Measurements from ENCODE around the gene DOK3. TPM values are rescaled to one million over a fixed set of nuclear protein-coding genes. Genes with fewer than 3 reads are reported as not detected.

Gene DOK3
- total RNA-seq, 4 donors from 2014 or later = 1.5 to 4.0 (median 2.0) TPM

DNA sequence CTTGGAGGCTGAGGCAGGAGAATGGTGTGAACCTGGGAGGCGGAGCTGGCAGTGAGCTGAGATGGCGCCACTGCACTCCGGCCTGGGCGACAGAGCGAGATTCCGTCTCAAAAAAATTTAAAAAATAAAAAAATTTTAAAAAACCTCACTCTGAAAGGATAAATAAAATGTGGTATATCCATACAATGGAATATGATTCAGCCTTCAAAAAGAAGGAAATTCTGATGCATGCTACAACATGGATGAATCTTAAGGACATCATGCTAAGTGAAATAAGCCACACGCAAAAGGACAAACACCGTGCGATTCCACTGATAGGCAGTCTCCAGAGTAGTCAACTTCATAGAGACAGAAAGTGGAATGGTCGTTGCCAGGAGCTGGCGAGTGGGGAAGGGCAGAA, 44.6 kb downstream of the DOK3 start:
- no peak overlapping the region for H3K4me3 ChIP-seq (ENCODE audit: low read depth, poor library complexity, severe bottlenecking)
- TF ChIP-seq POLR2A (IDR thresholded peaks at IDR 0.05) = no peak
- TF ChIP-seq, protein P1, sequence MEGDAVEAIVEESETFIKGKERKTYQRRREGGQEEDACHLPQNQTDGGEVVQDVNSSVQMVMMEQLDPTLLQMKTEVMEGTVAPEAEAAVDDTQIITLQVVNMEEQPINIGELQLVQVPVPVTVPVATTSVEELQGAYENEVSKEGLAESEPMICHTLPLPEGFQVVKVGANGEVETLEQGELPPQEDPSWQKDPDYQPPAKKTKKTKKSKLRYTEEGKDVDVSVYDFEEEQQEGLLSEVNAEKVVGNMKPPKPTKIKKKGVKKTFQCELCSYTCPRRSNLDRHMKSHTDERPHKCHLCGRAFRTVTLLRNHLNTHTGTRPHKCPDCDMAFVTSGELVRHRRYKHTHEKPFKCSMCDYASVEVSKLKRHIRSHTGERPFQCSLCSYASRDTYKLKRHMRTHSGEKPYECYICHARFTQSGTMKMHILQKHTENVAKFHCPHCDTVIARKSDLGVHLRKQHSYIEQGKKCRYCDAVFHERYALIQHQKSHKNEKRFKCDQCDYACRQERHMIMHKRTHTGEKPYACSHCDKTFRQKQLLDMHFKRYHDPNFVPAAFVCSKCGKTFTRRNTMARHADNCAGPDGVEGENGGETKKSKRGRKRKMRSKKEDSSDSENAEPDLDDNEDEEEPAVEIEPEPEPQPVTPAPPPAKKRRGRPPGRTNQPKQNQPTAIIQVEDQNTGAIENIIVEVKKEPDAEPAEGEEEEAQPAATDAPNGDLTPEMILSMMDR (IDR thresholded peaks at IDR 0.05) = no peak
- no peak for DNase-seq (ENCODE audit: low spot score in 2 of 2)
- WGBS, 2 donors = 91 to 97% methylated on average over 11 of the region's 11 CpGs
- intact Hi-C loops (cut with DNase I; ENCODE audit: low total_unique reads) = loop anchor here (5.0 kb wide), 1 partner anchor 458 kb away; the partner anchor contains the start of gene UIMC1

DNA sequence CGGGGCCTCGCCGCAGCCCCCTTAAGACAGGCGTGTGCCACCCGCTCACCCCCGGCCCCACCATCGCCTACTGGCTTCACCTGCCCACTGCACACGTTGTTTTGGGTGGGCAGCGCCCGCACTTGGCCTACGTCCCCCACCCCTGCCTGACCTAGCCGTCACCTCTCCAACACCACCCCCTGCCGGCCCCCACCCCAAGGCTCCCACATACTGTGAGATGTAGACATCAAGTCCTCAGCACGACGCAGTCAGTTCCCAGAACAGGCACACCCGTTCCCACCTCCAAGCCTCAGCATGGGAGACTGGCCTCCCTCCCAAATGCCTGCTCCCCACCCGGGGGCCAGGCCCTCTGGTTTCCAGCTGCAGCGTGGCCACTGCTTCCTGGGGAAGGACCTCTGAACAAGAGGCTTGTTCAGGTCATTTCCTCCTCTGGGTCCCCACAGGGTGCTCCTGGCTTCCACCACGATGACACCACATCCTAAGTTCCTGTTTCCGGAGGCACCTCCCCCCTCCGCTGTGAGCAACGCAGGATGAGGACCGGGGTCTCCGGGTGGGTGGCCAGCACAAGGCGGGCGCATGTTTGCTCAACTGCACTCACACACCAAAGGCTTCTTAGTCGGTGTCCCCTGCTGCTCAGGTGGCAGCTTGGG, 47.5 kb downstream of the DOK3 start:
- WGBS, 2 donors = 67 to 77% methylated on average over 27 of the region's 27 CpGs
- DNase-seq (ENCODE audit: low spot score in 2 of 2) = no peak
- intact Hi-C loops (cut with DNase I; ENCODE audit: low total_unique reads) = no loop called here

DNA sequence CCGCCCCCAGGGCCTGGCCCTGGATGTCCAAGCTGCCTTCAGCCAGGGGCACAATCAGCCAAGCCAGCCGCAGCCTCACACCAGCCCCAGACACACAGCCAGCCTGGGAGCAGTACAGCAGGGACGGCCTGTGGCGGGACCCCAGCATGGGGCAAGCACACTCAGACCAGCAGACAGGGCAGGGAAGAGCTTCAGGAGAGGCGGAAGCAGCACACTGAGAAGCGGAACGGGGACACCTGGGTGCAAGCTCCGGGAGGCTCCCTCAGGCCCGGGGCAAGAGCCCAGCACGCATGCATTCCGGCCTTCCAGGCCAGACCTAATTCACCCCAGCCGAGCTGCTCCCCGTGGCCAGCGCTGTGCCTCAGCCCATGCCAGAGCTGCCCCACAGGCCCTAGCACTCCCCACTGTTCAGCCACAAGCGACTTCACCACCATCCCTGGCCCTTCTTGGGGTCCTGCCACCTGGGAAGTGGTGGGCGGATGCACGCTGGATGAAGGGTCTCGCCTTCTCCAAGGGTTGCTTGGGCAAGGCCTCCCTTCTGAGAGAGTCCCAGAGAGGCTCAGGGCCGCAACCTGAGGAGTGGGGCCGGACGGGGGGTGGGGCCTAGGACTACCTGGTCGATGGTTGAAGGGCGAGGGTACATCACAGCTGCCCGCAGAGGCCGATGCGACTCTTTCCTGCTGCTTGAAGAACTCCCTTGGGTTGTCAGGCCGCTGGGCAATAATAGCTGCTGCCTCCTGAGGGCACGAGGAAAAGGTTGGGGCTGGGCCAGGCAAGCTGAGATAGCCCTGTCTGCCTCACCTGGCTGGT, 49.6 kb downstream of the DOK3 start:
- intact Hi-C loops (cut with DNase I; ENCODE audit: low total_unique reads) = loop anchor here (10.0 kb wide), 1 partner anchor 145 kb away; the partner anchor contains the start of gene MXD3
- no peak for DNase-seq (ENCODE audit: low spot score in 2 of 2)
- no peak overlapping the region for H3K4me3 ChIP-seq (ENCODE audit: low read depth, poor library complexity, severe bottlenecking)
- 91% methylated on average over 28 of the region's 28 CpGs for WGBS, 2 donors
- TF ChIP-seq, protein P1 (IDR thresholded peaks at IDR 0.05) = no peak
- no peak for TF ChIP-seq POLR2A (IDR thresholded peaks at IDR 0.05)

More for the DNA sequence above, 47.5 kb downstream of the DOK3 start:
- no peak for TF ChIP-seq POLR2A (IDR thresholded peaks at IDR 0.05)
- TF ChIP-seq, protein P1 (IDR thresholded peaks at IDR 0.05) = no peak
- no peak overlapping the region for H3K4me3 ChIP-seq (ENCODE audit: low read depth, poor library complexity, severe bottlenecking)

DNA sequence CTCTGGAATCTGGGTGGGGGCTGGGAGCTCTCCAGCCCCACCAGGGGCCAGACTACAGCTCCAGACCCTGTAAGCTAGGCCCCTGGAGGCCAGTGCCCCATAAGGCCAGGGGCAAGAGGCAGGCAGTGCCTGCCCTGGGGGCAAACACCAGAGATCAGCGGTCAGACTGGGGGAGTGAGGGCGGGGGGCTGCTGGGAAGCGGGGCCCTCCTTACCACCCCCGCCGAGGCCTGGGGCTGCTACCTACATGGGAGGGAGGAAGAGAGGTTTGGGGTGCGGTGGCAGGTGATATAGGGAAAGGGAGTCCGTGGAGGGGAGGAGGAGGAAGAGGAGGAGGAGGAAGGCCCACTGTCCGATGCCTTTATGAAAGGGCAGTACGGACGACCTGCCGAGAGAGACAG, 50.3 kb downstream of the DOK3 start:
- intact Hi-C loops (cut with DNase I; ENCODE audit: low total_unique reads) = loop anchor here (10.0 kb wide), 1 partner anchor 145 kb away; the partner anchor contains the start of gene MXD3
- TF ChIP-seq, protein P1 (IDR thresholded peaks at IDR 0.05) = no peak
- no peak for TF ChIP-seq POLR2A (IDR thresholded peaks at IDR 0.05)

DNA sequence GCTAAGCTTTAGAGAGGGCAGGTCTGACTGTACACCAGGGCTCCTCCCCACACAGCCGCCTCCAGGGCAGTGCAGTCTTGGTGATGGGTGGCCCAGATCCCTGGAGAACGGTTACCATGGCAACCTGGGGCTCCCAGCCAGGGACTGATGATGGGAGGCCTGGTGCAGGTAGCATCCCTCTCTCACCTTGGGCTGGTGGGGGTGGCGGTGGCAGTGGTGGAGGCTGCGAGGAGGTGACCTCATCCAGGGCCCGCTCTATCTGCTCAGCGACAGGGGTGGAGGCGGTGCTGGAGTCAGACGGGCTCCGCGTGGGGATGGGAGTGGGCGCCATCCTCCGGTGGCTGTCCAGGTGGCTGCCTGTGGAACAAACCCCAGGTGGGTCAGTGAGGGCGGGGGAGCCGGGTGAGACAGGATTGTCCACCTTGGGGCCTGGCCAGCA, 50.7 kb downstream of the DOK3 start:
- WGBS, 2 donors = 75 to 78% methylated on average over 13 to 14 of the region's 14 CpGs
- TF ChIP-seq, protein P1 (IDR thresholded peaks at IDR 0.05) = no peak
- TF ChIP-seq POLR2A (IDR thresholded peaks at IDR 0.05) = no peak
- no peak overlapping the region for H3K4me3 ChIP-seq (ENCODE audit: low read depth, poor library complexity, severe bottlenecking)
- intact Hi-C loops (cut with DNase I; ENCODE audit: low total_unique reads) = loop anchor here (10.0 kb wide), 1 partner anchor 144 kb away; the partner anchor contains the start of gene MXD3
- no peak for DNase-seq (ENCODE audit: low spot score in 2 of 2)

More for the DNA sequence above, 50.3 kb downstream of the DOK3 start:
- DNase-seq (ENCODE audit: low spot score in 2 of 2) = no peak
- no peak overlapping the region for H3K4me3 ChIP-seq (ENCODE audit: low read depth, poor library complexity, severe bottlenecking)
- 78 to 89% methylated on average over 11 of the region's 11 CpGs for WGBS, 2 donors

All from lower leg skin (tissue), 4 donors.